Stimulated activated CD4-positive, alpha-beta T cell treated with anti-CD3 and anti-CD28 coated beads, Interleukin-1b, Interleukin-23, amount 100 ng/mL, for 24 hours (primary cell): ENCODE data around the gene CDK5RAP1.

Experiments used
- DNase-seq, 4 experiments: peaks; one replicate each; pipeline ENCODE4 v3.0.0-alpha.2; 2020; ENCODE audit warnings: low read depth in 4 of 4, low spot score in 1 of 4

CDK5RAP1 gene

DNA sequence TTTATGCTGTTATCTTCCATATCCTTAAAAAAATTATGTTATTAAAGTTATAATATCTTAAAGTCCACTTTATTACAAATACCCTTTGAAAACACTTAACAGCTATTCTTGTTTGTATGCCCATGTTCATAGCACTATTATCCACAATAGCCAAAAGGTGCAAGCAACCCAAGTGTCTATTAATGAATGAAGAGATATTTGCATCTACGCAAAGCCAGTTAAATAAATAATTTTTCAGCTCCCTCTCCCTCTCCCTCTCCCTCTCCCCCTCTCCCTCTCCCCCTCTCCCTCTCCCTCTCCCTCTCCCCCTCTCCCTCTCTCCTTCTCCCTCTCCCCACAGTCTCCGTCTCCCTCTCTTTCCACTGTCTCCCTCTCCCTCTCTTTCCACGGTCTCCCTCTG lies 13.1 kb downstream of the CDK5RAP1 start:
- no peak for DNase-seq

- DNase-seq = no peak
These were observed 14.1 kb downstream of the CDK5RAP1 start for GRCh38 chr20:33387177-33387576.

- no peak for DNase-seq
These were observed 14.6 kb downstream of the CDK5RAP1 start for GRCh38 chr20:33386673-33387072.

DNA sequence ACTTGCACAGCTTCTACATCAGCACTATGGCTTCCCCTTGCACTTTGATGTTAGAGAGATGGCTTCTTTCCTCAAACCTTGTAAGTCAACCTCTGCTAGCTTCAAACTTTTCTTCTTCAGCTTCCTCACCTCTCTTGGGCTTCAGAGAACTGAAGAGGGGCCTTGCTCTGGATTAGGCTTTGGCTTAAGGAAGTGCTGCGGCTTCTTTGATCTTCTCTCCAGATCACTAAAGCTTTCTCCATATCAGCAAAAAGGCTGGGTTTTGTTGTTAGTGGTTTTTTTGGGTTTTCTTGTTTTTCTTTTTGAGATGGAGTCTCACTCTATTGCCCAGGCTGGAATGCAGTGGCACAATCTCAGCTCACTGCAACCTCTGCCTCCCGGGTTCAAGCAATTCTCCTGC lies 24.0 kb downstream of the CDK5RAP1 start:
- DNase-seq = no peak

DNA sequence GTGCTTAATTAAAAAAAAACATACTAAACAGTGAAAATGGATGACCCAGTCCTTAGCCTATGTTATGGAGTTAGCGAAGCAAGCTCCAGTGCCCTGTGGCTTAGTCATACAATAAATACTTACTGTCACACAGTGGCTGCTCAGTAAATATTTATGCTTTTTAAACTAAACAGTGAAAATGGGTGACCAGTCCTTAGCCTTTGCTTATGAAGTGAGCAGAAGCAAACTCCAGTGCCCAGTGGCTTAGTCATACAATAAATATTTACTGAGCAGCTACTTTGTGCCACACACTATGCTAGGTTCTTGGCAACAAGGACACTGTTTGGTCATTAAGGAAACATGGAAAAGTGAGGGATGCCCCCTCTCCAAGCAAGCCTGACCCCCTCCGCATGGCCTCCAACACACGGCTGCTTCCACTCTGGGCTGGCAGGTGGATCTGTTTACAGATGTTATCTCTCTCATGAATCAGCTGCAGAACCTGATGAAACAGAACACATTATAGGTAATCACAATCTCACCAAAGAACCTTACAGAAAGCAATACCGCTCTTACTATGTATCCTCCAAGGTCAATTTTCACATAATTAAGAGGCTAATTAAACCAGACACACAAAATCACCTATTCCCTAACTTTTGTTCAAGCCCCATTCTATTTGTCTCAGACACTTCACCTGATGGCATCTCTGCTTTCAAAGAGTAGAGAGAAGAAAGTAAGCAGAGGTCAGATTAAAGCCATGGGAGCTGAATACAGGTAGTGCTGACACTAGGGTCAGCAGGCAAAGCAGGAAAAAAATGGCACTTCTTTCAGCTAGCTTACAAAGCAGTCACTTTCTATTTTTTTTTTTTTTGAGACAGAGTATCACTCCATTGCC lies 27.3 kb downstream of the CDK5RAP1 start:
- DNase-seq = no peak

GRCh38 chr20:33372993-33373441 lies 28.3 kb downstream of the CDK5RAP1 start:
- no peak for DNase-seq

GRCh38 chr20:33370291-33370690 lies 31.0 kb downstream of the CDK5RAP1 start:
- DNase-seq = no peak

DNA sequence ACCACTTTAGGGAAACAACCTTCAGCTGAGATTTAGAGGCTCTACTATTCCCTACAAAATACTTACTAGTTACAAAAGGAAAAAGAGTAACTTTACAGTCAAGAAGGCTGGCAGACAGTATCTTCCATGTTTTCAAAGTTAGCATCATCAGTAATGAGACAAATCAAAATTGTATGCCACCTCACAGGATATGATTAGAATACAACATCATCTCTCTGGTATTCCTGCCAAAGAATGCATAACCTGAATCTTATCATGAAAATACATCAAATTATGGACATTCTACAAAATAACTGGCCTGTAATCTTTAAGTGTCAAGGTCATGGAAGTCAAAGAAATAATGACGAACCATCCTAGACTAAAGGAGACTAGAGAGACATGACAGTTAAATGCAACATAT lies 38.4 kb downstream of the CDK5RAP1 start:
- no peak for DNase-seq

DNA sequence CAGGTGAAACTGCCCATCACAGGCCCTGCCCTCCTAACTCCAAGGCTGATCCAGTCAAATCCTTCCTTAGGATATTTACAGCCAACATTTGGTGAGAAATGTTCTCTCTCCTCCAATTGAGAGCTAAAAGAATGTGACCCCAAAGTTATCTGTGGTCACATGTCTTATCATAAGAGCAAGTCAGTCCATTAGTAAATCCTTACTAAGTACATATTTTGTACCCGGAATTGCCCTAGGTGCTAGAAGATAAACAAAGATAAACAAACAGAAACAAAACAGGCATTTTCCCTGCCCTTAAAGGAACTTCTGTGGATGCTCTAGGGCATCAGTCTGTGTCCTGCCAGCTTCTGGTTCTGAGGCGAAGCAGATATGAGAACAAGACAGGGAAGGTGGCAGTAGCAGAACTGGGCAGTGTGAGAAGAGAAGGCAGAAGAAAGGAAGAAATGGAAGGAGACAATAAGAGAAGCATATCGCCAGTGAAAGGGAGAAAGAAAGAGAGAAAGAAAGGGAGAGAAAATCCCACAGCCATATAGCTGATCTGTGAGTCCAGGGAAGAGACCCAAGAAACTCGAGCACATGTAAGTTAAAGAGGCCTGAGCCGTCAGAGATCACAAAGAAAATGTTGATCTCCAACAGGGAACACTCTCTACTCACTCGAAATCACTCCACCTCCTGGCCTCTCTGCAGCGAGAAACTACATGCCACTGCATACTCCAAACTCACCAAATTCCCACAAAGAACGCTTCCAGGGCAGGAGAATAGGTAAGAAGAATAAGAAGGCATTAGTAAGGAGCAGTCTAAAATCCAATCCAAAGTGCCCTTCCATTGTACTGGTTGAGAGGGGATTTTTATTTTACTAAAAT lies 41.7 kb downstream of the CDK5RAP1 start:
- DNase-seq = no peak

- DNase-seq = no peak
These were observed 48.3 kb downstream of the CDK5RAP1 start for GRCh38 chr20:33353013-33353402.

DNA sequence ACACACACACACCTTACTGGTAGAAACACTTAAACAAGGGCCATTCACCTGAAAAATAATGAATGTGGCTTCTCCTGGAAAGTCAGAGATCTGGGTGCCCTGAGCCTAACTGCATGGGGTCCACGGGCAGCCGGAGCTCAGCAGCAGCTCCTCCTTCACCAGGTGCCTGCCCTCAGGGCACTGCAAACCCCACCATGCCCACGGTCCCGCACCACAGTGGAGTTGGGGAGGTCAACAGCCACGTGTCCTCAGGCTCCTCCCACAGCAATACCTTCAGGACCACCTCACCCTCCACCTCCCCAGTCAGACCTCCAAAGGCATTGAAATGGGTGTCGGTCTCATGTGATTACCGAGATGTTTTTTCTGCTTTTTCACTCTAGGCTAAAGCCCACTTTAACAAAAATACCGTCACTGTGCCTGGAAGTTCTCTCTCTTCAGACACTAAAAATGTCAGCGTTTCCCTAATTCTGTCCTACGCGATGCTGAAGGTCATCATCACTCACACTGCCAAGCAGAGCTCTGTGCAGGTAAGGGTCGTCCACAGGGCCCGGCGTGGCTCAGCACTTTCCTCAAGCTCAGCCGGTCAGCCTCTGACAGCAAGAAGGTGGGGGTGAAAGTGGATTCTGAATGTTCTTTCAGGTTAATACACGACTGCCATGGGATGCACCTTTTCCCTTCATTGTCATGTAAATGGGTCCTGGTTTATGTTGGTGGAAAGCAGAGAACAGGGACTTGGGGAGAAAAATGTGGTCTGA lies 48.9 kb downstream of the CDK5RAP1 start:
- no peak for DNase-seq

DNA sequence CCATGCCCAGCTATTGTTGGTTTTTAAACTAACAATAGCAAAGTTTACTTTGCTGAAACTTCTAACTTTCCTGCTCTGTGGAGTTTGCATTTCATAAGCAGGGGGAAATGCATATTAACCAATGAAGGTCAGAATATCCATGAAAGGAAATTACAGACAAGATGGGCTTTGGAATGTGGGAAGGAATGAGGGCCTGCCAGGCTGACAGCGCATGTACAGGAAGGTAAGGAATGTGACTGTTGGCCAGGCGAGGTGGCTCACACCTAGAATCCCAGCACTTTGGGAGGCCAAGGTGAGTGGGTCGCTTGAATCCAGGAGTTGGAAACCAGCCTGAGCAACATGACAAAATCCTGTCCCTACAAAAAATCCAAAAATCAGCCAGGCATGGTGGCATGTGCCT lies 49.6 kb downstream of the CDK5RAP1 start:
- DNase-seq = no peak

DNA sequence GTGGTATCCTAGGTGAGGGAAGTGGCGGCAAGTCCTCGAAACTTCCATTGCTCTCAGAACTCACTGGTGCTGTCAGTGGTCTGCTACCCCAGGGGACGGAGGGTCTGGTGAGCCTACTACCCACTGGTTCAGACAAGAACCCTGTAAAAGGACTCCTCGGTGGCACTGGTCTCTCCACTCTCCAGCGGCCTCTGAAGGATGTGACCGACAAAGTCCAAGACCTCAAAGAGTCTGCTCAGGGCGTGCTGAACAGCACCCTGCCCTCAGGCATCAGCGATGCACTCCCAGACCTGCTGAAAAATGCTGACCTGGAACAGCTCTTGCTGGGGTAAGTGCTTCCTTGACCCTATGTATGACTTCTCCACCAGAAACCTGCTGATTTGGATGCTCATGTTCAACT lies 51.8 kb downstream of the CDK5RAP1 start:
- no peak for DNase-seq

GRCh38 chr20:33348136-33348937 lies 53.0 kb downstream of the CDK5RAP1 start:
- no peak for DNase-seq

GRCh38 chr20:33345342-33345741 lies 56.0 kb downstream of the CDK5RAP1 start:
- no peak for DNase-seq

DNA sequence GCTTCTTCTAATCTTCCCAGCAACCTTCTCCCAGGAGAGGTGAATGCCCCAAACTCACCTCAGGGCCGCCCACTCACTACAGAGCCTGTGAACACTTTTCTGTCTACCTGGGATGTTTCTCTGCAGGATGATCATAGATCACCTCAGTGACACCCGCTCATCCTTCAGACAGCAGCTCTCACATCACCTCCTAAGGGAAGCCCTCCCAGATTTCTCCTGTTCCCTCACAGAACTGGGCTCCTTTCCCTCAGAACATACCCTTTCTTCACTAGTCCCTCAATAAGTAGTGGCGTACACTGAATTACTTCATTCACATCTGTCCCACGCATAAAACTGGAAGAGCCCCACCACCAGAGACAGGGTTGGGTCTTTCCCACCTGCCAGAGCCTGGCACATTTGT lies 57.8 kb downstream of the CDK5RAP1 start:
- no peak for DNase-seq

- no peak for DNase-seq
These were observed 61.7 kb downstream of the CDK5RAP1 start for GRCh38 chr20:33339515-33340058.

GRCh38 chr20:33338467-33339258 lies 62.7 kb downstream of the CDK5RAP1 start:
- no peak for DNase-seq

DNA sequence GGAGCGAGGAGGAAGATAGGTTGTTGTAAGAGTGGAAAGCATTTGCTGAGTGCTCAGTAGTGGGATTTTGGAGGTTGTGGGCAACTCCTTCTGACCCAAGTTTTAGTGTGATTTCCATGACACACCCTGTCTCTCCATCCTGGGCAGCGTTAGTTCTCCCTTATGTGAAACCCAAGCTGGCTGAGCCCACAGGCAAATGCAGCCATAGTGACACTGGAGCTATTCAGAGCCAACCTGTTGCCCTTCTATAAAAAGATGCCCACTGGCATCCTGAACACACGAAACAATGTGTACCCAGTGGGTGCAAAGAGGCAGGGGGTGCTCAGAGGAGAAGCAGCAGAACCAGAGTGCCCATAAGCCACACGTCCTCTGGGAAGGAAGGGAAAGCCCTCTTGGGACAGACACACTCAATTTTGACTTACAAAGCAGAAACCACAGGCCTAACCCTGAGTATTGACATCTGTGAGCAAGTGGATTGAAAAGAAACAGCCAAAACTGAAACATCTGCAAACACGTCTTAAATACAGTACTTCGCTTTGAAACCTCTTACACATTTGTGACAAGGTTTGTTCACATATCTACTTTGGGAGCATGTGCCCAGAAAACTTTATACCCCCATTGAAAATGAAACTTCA lies 63.7 kb downstream of the CDK5RAP1 start:
- DNase-seq = no peak
